T-helper 1 cell treated with Interleukin-12 subunit alpha and Interleukin-12 subunit beta and Interleukin-4 antibody, amounts not matched to agents 30 ng/mL and 1 ng/mL, for 36 hours (primary cell): Measurements from ENCODE around the gene KRTAP9-2. TPM values are rescaled to one million over a fixed set of nuclear protein-coding genes. Genes with fewer than 3 reads are reported as not detected.
"Not testable (repeated sequence)": the region's sequence is repeated elsewhere in the genome, so short reads cannot be mapped to it uniquely, and the experiment has no call there.

Source experiments
- intact Hi-C: fragments of 100-400 bp; cut with micrococcal nuclease; formaldehyde crosslinking; loops from one replicate; pipeline ENCODE4 v1.15.1; 2024
- total RNA-seq: library from RNA; stranded (reverse); gene quantifications from 2 replicates; pipeline ENCODE4 v1.2.3, GENCODE V29; 2022

Gene KRTAP9-2
- total RNA-seq, 1 donor from 2014 or later: not detected

DNA sequence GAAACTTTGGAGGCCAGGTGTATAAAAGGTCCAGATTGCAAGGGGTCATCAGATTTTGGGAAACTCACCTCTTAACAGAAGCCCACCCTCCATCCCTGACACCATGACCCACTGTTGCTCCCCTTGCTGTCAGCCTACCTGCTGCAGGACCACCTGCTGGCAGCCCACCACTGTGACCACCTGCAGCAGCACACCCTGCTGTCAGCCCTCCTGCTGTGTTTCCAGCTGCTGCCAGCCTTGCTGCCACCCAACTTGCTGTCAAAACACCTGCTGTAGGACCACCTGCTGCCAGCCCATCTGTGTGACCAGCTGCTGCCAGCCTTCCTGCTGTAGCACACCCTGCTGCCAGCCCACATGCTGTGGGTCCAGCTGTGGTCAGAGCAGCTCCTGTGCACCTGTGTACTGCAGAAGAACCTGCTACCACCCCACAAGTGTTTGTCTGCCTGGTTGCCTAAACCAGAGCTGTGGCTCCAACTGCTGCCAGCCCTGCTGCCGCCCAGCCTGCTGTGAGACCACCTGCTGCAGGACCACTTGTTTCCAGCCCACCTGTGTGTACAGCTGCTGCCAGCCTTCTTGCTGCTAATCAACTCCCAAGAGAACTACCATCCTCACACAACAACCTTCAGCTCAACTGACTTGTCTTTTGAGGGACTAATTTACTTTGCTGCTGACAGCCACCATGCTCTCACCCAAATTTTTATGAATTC is 6.1 kb downstream of the KRTAP9-2 start, which contains the start of gene KRTAP9-3:
TSS of gene KRTAP9-3 (plus strand) at position 51 of the 707 bp plus-strand sequence. CDS start at position 104, 53 bp downstream.
- intact Hi-C loops: not testable (repeated sequence)

DNA sequence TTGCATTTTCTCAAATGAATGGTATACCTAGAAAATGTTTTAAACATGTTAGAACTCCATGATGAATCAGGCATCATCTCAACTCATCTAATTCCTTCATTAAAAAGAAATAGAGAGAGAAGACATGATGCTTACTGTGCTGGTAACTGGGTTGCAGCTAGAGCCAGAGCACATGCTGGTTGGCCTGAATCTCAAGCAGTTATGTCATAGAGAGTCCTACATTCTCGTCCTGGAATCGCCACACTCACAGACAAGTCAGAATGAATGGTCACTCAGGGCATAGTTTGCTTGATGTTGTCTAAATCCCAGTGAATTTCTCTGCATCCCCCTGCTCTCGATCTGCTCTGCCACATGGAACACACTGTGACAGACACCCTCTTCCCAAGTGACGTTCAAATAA is 10.7 kb downstream of the KRTAP9-2 start:
- intact Hi-C loops: loop anchor here (1.0 kb wide), 1 partner anchor 13 kb away; no protein-coding TSS in a partner anchor

DNA sequence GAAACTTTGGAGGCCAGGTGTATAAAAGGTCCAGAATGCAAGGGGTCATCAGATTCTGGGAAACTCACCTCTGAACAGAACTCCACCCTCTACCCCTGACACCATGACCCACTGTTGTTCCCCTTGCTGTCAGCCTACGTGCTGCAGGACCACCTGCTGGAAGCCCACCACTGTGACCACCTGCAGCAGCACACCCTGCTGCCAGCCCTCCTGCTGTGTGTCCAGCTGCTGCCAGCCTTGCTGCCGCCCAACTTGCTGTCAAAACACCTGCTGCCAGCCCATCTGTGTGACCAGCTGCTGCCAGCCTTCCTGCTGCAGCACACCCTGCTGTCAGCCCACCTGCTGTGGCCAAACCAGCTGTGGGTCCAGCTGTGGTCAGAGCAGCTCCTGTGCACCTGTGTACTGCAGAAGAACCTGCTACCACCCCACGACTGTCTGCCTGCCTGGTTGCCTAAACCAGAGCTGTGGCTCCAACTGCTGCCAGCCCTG is 11.5 kb downstream of the KRTAP9-2 start, which contains the start of gene KRTAP9-8:
TSS of gene KRTAP9-8 (plus strand) at position 51 of the 489 bp plus-strand sequence. CDS start at position 104, 53 bp downstream.
- intact Hi-C loops: loop anchor here (1.0 kb wide), 1 partner anchor 12 kb away; no protein-coding TSS in a partner anchor

DNA sequence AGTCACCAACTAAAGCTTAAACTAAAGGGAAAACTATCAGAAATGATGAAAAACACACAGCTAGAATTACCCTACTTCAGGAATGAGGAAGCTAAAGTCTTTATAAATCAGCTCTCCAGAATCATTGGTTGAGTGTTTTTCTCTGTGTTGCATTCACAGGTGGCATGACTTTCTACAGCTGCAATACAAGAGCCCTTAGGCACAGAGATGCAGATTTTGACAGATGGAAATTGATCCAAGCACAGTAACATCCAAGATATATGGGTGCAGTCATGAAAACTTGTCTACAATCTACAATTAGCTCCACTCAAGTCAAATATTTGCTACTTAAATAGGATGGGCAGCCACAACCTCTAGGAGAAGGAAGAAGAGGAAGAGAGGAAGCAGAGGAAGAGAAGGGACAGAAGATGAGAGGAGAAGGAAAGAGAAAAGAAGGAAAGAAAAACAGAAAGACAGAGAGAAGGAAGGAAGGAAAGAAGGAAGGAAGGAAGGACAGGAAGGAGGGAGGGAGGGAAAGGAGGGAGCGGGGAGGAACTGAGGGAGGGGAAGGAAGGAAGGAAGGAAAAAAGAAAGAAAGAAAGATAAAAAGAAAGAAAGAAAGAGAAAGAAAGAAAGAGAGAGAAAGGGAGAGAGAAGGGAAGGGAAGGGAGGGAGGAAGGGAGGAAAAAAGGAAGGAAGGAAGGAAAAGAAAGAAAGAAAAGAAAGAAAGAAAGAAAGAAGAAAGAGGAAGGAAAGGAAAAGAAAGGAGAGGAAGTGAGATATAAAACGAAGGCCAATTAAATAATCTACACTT is 20.7 kb downstream of the KRTAP9-2 start:
- intact Hi-C loops: not testable (repeated sequence)

DNA sequence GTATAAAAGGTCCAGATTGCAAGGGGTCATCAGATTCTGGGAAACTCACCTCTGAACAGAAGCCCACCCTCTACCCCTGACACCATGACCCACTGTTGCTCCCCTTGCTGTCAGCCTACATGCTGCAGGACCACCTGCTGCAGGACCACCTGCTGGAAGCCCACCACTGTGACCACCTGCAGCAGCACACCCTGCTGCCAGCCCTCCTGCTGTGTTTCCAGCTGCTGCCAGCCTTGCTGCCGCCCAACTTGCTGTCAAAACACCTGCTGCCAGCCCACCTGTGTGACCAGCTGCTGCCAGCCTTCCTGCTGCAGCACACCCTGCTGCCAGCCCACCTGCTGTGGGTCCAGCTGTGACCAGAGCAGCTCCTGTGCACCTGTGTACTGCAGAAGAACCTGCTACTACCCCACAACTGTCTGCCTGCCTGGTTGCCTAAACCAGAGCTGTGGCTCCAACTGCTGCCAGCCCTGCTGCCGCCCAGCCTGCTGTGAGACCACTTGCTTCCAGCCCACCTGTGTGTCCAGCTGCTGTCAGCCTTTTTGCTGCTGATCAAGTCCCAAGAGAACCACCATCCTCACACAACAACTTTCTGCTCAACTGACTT is 23.3 kb downstream of the KRTAP9-2 start, which contains the start of gene KRTAP9-4:
TSS of gene KRTAP9-4 (plus strand) at position 51 of the 604 bp plus-strand sequence. CDS start at position 85, 34 bp downstream.
- intact Hi-C loops: loop anchor here (1.0 kb wide), 1 partner anchor 12 kb away; the partner anchor contains the start of gene KRTAP9-8

DNA sequence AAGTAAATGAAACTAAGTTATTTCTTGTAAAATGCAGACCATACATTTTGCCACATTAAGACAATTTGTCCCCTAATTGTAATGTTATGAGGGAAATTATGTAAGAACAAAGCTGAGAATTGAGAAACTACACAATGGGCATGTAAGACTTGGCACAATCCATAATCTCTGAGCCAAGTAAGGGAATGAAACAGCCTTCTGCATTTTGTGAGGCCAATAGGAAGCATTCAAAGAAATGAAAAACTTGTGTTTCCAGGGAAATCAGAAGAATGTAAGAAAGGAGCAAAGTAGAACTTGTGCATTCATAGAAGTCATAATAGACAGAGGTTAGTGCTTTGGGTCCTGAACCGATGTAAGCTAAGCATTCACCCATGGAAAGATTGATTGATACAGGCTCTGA is 24.8 kb downstream of the KRTAP9-2 start:
- intact Hi-C loops: no loop called here

DNA sequence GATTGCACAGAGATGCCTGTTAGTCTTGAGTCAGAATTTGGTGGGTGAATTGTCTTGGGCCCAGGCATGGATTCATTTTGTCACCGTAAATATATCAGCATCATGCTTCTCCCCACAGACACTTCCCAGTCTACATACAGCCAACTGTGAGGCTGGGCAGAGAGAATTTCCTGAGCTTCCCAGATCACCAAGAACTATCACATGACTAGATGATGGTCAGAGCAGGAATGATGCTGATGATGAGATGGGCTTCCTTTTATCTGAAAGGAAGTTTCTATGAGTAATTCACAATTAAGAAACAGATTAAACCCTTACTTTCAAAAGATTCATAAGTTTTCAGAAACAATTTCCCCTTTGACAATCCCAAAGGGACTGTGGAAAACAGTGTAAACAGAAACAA is 28.4 kb downstream of the KRTAP9-2 start:
- intact Hi-C loops: no loop called here

DNA sequence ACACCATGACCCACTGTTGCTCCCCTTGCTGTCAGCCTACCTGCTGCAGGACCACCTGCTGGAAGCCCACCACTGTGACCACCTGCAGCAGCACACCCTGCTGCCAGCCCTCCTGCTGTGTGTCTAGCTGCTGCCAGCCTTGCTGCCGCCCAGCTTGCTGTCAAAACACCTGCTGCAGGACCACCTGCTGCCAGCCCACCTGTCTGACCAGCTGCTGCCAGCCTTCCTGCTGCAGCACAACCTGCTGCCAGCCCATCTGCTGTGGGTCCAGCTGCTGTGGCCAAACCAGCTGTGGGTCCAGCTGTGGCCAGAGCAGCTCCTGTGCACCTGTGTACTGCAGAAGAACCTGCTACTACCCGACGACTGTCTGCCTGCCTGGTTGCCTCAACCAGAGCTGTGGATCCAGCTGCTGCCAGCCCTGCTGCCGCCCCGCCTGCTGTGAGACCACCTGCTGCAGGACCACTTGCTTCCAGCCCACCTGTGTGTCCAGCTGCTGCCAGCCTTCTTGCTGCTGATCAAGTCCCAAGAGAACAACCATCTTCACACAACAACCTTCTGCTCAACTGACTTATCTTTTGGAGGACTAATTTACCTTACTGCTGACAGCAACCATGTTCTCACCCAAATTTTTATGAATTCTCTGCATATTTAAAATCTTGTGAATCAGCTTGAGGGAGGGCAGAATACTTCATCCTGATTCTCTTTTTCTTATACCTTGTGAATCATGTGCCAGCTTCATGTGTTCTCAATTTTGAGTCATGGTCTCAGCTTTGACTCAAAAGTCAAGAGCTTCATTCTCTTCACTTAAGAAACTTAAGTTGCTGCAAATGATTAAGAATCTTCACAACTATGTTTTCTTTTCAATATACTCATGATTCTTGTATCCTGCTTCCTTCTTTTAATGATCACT is 29.2 kb downstream of the KRTAP9-2 start, which contains the start of gene KRTAP9-9:
TSS of gene KRTAP9-9 (plus strand) at position 4 of the 910 bp plus-strand sequence.
- intact Hi-C loops: not testable (repeated sequence)

DNA sequence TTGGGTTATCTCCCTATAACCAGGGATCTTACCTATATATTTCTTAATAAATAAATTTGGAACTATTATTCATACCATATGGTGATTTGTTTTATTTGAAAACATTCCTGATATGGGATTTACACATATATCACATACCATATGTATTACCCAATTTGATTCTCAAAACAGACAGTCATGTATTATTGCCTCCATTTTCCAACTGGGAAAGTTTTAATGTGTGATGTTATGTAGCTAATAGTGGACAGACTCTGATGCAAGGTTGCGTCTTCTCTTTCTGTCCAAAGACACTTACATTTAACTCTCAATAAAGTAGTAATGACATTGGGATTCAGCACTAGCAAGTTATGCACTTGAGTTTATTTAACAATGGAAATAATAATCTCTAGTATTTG is 29.8 kb downstream of the KRTAP9-2 start:
- intact Hi-C loops: no loop called here

DNA sequence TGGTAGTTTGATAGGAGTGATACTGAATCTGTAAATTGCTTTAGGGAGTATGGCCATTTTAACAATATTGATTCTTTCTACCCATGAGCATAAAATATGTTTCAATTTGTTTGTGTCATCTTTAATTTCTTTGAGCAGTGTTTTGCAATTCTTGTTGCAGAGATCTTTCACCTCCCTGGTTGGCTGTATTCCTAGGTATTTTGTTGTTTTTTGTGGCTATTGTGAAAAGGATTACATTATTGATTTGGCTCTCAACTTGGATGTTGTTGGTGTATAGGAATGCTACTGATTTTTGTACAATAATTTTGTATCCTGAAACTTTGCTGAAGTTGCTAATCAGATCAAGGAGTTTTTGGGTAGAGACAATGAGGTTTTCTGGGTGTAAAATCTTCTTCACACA is 32.0 kb downstream of the KRTAP9-2 start:
- intact Hi-C loops: no loop called here

DNA sequence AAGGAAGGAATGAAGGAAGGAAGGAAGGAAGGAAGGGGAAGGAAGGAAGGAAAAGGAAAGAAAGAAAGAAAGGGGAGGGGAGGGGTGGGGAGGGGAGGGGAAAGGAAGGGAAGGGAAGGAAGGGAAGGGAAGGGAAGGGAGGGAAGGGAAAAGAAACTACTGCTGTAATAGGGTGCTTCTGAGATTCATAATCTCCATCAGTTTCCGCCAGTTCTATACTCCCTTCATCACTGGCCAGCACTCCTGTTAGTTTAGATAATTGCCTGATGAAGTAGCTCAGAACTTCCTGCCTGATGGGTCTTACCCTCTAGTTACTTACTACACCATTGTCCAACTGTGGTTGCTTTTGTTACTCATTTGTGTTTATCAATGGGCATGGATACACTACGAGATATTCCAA is 36.8 kb downstream of the KRTAP9-2 start:
- intact Hi-C loops: no loop called here

DNA sequence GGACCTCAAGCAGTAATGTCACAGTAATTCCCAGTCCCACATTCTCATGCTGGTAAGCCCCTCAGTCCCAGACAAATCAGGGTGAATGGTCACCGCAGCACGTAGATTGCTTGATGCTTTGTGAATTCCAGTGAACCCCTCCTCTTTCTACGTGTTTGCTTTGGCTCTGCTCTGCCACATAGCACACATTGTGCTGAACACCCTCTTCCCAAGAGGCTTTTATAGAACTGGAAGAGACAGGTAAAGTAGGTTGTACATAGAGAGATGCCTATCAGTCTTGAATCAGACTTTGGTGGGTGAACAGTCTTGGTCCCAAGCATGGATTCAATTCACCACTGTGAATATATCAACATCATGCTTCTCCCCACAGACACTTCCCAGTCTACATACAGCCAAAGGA is 38.2 kb downstream of the KRTAP9-2 start:
- intact Hi-C loops: no loop called here

DNA sequence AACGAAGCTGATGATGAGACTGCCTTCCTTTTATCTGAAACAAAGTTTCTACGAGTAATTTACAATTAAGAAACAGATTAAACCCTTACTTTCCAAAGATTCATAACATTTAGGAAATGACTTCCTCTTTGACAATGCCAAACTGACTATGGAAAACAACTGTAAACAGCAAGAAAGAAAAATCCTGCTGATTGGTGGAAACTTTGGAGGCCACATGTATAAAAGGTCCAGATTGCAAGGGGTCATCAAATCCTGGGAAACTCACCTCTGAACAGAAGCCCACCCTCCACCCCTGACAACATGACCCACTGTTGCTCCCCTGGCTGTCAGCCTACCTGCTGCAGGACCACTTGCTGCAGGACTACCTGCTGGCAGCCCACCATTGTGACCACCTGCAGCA is 38.6 kb downstream of the KRTAP9-2 start, which contains the start of gene KRTAP9-6:
TSS of gene KRTAP9-6 (plus strand) at position 301 of the 400 bp plus-strand sequence. CDS start at position 301, 0 bp downstream.
- intact Hi-C loops: no loop called here

DNA sequence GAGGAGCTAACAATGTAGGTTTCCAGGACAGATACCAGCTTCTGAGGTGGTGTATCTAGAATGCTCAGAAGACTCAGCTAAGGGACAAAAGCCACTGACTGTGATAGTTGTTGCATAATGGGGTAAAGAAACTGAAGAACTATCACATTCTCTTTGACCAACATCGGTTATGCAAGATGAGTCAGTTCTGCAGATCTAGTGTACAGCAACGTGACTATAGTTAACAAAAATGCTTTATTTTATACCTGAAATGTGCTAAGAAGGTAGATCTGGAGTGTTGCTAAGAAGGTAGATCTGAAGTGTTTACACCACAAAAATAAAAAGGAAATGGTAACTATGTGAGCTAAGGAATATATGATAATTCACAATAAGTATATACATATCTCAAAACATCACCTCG is 41.3 kb downstream of the KRTAP9-2 start:
- intact Hi-C loops: no loop called here

DNA sequence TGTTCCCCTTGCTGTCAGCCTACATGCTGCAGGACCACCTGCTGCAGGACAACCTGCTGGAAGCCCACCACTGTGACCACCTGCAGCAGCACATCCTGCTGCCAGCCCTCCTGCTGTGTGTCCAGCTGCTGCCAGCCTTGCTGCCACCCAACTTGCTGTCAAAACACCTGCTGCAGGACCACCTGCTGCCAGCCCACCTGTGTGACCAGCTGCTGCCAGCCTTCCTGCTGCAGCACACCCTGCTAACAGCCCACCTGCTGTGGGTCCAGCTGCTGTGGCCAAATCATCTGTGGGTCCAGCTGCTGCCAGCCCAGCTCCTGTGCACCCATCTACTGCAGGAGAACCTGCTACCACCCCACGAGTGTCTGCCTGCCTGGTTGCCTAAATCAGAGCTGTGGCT is 44.9 kb downstream of the KRTAP9-2 start:
- intact Hi-C loops: not testable (repeated sequence)

DNA sequence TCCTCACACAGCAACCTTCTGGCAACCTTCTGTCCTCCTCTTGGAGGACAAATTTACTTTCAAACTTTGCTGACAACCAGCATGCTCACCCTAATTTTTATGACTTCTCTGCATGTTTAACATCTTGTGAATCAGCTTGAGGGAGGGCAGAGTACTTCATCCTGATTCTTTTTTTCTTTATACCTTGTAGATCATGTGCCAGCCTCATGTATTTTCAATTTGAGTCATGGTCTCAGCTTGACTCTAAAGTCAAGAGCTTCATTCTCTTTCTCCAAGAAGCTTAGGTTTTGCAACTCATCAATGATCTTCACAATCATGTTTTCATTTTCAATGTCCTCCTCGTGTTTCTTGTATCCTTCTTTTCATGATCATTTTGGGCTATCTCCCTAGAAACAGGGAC is 45.4 kb downstream of the KRTAP9-2 start:
- intact Hi-C loops: no loop called here

DNA sequence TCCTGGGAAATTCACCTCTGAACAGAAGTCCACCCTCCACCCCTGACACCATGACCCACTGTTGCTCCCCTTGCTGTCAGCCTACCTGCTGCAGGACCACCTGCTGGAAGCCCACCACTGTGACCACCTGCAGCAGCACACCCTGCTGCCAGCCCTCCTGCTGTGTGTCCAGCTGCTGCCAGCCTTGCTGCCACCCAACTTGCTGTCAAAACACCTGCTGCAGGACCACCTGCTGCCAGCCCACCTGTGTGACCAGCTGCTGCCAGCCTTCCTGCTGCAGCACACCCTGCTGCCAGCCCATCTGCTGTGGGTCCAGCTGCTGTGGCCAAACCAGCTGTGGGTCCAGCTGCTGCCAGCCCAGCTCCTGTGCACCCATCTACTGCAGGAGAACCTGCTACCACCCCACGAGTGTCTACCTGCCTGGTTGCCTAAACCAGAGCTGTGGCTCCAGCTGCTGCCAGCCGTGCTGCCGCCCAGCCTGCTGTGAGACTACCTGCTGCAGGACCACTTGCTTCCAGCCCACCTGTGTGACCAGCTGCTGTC is 49.3 kb downstream of the KRTAP9-2 start, which contains the start of gene KRTAP9-7:
TSS of gene KRTAP9-7 (plus strand) at position 51 of the 543 bp plus-strand sequence. CDS start at position 51, 0 bp downstream.
- intact Hi-C loops: not testable (repeated sequence)
